Activated CD4-positive, alpha-beta T cell treated with anti-CD3 and anti-CD28 coated beads for 36 hours (primary cell): Measurements from ENCODE around the gene SORCS2. TPM values are rescaled to one million over a fixed set of nuclear protein-coding genes. Genes with fewer than 3 reads are reported as not detected.
A peak's percentile ranks its signal among the peaks of the same experiment; 100 is the strongest.

Experiments
- ATAC-seq: fragments of 200-7000 bp; cut with Tn5 transposase; one replicate; pipeline ENCODE4 v1.10.0; 2021; ENCODE audit warnings: mild to moderate bottlenecking, moderate library complexity
- CTCF ChIA-PET: fragments of 350-600 bp; sonication (Branson Sonifier 250); formaldehyde crosslinking; loops from one replicate; lab custom pipeline; 2021; ENCODE audit warnings: antibody characterized with exemption; lab: Charles Lee
- POLR2A ChIA-PET: fragments of 350-600 bp; sonication (Branson Sonifier 250); formaldehyde crosslinking; loops from one replicate; lab custom pipeline; 2021; ENCODE audit warnings: antibody characterized with exemption, inconsistent platforms; lab: Charles Lee
- DNase-seq: peaks from one replicate; pipeline ENCODE4 v3.0.0-alpha.2; 2020
- H3K27ac Mint-ChIP-seq: one replicate; pipeline ENCODE4 v1.8.0; 2021; ENCODE audit warnings: mixed read lengths
- H3K27me3 Mint-ChIP-seq: one replicate; pipeline ENCODE4 v1.8.0; 2021; ENCODE audit warnings: mixed read lengths
- H3K36me3 Mint-ChIP-seq: one replicate; pipeline ENCODE4 v1.8.0; 2021; ENCODE audit warnings: low read depth, mixed read lengths
- H3K4me1 Mint-ChIP-seq: one replicate; pipeline ENCODE4 v1.8.0; 2021; ENCODE audit warnings: mixed read lengths
- H3K4me3 Mint-ChIP-seq: one replicate; pipeline ENCODE4 v1.8.0; 2021; ENCODE audit warnings: mild to moderate bottlenecking, moderate library complexity, mixed read lengths
- H3K9me3 Mint-ChIP-seq: one replicate; pipeline ENCODE4 v1.8.0; 2021; ENCODE audit warnings: low read depth, mixed read lengths
- intact Hi-C, 2 experiments: fragments of 100-400 bp; cut with DNase I in 1 of 2; cut with micrococcal nuclease in 1 of 2; formaldehyde crosslinking; loops; one replicate each; pipeline versions ENCODE4 v1.14.2 to v1.15.1; 2022 to 2024; cut with DNase I, micrococcal nuclease
- total RNA-seq, 2 experiments: library from RNA; stranded (reverse); gene quantifications; one replicate each; pipeline ENCODE4 v1.2.3, GENCODE V29; 2021

SORCS2 gene
- total RNA-seq, 2 experiments from 2014 or later: 0.04 TPM; not detected in 1

DNA sequence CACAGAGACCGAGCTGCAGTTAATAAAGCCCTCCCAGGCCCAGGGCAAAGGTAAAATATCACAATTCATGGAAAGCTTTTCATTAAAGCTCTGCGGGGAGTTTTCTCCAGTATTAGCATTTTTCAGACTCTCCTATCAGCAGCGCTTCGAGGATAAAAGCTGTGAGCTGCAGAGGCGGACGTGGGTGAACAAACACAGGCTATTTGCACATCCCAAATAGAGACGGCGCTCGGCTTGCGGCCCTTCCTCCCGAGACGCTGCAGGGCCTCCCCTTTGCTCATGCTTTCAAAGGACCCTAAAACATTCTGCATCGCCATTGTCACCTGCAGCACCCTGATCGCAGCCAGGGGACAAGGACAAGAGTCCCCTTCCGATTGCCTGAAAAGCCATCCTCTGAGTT, 97.3 kb downstream of the SORCS2 start:
- Mint-ChIP-seq H3K36me3 (no peaks in the 10 kb centered on the region), H3K4me3 (no peak overlapping the region), H3K27ac (no peak overlapping the region), H3K9me3 (no peaks in the 10 kb centered on the region), H3K27me3 (peaks cover 5% of the 10 kb centered on the region), H3K4me1 (no peaks in the 10 kb centered on the region)
- ChIA-PET CTCF (interaction anchor here (0.7 kb wide), 1 partner anchor 91 kb away, joined by 3 read pairs; no protein-coding TSS in a partner anchor), POLR2A (no interaction called here)
- DNase-seq (no peak), ATAC-seq (no peak)
- intact Hi-C loops: no loop called here

DNA sequence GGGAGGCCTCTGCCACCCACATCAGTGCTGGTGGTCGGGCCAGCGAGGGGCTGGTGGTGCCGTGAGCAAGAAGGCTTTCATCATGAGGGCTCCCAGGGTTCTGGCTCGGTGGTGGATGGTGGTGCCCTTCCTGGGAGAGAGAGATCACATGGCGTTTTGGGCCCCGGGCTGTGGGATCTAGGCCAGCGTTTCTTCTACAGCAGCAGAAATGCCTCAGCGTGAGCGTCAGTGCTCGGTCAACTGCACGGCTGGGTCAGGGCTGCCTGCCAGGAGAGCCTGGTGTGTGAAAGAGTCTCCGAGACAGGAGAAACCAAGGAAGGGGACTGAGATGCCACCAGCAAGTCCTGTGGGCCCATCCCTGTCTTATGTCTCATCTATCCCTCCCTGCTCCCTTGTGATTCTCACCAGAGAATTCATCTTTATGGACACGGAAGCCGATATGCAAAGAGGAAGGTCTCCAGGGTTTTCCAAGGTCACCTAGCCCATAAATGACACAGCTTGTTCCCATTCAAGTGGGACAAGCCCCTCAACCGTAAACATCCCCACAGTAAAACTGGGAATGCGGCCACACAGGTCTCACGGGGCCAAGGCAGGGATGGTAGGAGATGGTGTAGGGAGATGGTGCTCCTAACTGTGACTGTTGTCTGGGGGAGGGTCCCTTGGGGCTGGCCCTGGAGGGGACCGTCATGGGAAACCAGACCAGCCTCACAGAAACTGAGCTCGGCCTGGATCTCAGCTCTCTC, 99.2 kb downstream of the SORCS2 start:
- CTCF ChIA-PET: no interaction called here
- DNase-seq (no peak), ATAC-seq (no peak)
- POLR2A ChIA-PET: no interaction called here
- no peaks in the 10 kb centered on the region for H3K36me3 Mint-ChIP-seq
- no peaks in the 10 kb centered on the region for H3K4me1 Mint-ChIP-seq
- intact Hi-C loops: no loop called here
- H3K4me3 Mint-ChIP-seq: no peak overlapping the region
- peaks cover 3% of the 10 kb centered on the region for H3K27me3 Mint-ChIP-seq
- H3K9me3 Mint-ChIP-seq: no peaks in the 10 kb centered on the region
- H3K27ac Mint-ChIP-seq: no peak overlapping the region

DNA sequence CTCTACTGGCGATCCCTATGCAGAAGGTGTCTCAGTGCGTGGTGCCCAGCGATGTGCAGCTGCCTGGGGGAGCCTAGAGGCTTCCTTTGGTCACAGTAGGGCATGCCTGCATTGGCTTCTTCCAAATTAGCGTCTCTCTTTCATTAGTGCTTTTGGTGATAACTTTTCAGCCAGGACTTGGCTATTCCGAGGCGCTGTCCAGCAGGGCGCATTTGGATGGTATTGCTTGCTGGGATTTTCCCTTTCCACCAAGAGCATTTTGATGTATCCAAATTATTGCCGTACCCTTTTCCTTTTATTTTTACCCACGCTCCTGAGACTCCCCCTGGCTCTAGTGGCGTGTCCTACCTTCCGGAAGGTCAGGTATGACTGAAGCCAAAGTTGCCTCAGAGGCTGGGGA, 101.4 kb downstream of the SORCS2 start:
- Mint-ChIP-seq H3K36me3 (no peaks in the 10 kb centered on the region), H3K27me3 (peaks cover 2% of the 10 kb centered on the region), H3K4me3 (no peak overlapping the region), H3K4me1 (no peaks in the 10 kb centered on the region), H3K9me3 (no peaks in the 10 kb centered on the region), H3K27ac (no peak overlapping the region)
- no peak for ATAC-seq
- ChIA-PET CTCF (no interaction called here), POLR2A (no interaction called here)
- DNase-seq: no peak
- intact Hi-C loops: no loop called here

DNA sequence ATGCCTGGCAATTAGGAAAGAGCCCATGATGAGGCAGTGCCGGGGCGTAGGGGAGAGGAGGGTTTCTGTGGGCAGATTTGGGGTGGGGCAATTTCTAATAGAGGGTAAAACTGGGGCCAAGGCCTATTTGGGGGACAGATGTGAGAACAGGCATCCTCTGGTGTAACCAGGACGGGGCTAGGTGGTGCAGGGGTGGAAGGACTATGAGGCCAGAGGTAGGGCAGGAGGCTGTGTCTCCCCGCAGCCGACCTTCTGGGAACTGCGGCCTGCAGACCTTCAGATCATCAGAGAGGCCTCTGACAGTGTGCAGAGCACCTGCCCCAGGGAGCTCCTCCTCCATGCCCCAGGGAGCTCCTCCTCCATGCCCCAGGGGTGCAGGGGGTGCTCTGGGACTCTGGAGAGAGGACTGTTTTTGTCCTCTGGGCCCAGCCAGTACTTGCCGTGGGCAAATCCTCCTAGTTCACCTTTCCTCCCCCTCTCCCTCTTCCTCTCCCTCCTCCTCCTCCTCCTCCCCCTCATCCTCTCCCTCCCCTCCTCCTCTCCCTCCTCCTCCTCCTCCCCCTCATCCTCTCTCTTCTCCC, 101.9 kb downstream of the SORCS2 start:
- H3K9me3 Mint-ChIP-seq: no peaks in the 10 kb centered on the region
- H3K4me3 Mint-ChIP-seq: no peak overlapping the region
- H3K27ac Mint-ChIP-seq: no peak overlapping the region
- DNase-seq (peak; percentile 18), ATAC-seq (peak; percentile 51)
- H3K36me3 Mint-ChIP-seq: no peaks in the 10 kb centered on the region
- CTCF ChIA-PET: no interaction called here
- no peaks in the 10 kb centered on the region for H3K27me3 Mint-ChIP-seq
- POLR2A ChIA-PET: no interaction called here
- intact Hi-C loops: no loop called here
- no peaks in the 10 kb centered on the region for H3K4me1 Mint-ChIP-seq

DNA sequence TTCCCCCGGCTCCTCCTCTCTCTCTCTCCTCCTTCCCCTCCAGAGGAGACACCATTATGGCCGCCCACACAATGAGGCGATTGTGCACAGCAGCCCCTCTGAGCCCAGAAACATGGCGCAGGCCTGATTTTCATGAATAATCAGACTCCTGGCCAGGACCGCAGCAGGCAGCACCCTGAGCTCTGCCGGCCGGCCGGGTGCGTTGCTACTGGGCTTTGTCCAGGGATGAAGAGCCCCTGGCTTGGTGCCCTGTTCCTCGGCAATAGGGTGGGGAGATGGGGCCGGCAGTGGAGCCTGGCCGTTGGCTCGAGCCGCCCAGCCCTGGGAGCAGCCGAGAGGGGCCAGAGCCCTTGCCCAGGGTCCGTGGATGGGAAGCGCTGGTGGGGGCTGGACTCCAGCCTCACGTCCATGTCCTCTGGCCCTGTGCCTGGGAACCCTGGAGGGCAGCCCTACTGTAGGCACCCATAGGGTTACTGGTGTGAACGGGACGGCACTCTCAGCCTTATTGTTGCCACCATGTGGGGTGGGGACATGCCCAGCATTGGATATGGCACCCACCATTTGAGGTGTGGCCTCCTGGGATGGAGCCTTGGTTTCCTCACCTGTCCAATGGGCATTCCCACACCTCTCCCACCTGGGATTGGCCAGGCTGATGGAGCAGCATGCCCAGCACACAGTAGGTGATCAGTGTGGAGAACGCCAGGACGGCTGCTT, 103.0 kb downstream of the SORCS2 start:
- H3K4me1 Mint-ChIP-seq: no peaks in the 10 kb centered on the region
- ATAC-seq (no peak), DNase-seq (no peak)
- no peak overlapping the region for H3K4me3 Mint-ChIP-seq
- no peaks in the 10 kb centered on the region for H3K9me3 Mint-ChIP-seq
- H3K27me3 Mint-ChIP-seq: peaks cover 2% of the 10 kb centered on the region
- POLR2A ChIA-PET: no interaction called here
- no peaks in the 10 kb centered on the region for H3K36me3 Mint-ChIP-seq
- intact Hi-C loops: no loop called here
- CTCF ChIA-PET: no interaction called here
- no peak overlapping the region for H3K27ac Mint-ChIP-seq

DNA sequence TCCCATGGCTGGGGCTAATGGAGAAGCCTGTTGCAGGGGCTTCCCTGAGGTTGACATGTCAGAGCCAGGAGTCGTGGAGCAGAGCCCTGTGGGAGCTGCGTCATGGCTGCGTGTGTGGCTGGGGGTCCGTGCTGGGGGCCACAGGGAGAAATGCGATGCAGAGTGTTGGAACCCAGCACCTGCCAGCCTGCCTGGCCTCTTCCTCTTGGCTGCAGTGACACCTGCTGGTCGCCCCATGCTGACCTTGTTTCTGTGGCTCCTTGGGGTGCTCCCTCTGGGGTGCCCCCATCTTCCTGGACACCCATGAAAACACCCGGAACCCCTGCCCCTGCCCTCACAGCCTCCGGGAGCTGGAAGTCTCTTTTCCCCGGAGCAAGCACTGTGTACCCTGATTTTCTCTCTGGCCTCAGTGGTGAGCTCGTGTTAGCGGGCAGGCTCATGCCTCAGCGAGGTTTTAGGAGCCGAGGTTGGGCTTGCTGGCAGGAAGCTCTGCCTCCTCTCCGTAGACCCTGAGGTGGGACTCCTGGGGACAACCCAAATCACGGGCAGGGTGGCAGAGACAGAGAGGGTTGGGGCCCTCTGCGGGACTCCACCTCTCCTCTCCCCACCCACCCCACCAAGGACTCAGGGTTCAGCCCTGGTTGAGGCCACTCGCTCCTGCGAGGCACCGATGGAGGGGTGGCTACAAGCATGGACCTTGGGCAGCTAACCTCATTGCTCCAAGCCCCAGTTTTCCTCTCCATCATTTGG, 103.7 kb downstream of the SORCS2 start:
- peaks cover 2% of the 10 kb centered on the region for H3K27me3 Mint-ChIP-seq
- ATAC-seq (no peak), DNase-seq (peak; percentile 31)
- H3K27ac Mint-ChIP-seq: no peak overlapping the region
- intact Hi-C loops: loop anchor here in 1 of 2 experiments (1.0 kb wide), 1 partner anchor 104 kb away; the partner anchor contains the start of gene SORCS2
- ChIA-PET CTCF (interaction anchor here (0.8 kb wide), 1 partner anchor 241 kb away, joined by 3 read pairs; no protein-coding TSS in a partner anchor), POLR2A (no interaction called here)
- H3K36me3 Mint-ChIP-seq: no peaks in the 10 kb centered on the region
- H3K9me3 Mint-ChIP-seq: no peaks in the 10 kb centered on the region
- H3K4me1 Mint-ChIP-seq: no peaks in the 10 kb centered on the region
- no peak overlapping the region for H3K4me3 Mint-ChIP-seq

DNA sequence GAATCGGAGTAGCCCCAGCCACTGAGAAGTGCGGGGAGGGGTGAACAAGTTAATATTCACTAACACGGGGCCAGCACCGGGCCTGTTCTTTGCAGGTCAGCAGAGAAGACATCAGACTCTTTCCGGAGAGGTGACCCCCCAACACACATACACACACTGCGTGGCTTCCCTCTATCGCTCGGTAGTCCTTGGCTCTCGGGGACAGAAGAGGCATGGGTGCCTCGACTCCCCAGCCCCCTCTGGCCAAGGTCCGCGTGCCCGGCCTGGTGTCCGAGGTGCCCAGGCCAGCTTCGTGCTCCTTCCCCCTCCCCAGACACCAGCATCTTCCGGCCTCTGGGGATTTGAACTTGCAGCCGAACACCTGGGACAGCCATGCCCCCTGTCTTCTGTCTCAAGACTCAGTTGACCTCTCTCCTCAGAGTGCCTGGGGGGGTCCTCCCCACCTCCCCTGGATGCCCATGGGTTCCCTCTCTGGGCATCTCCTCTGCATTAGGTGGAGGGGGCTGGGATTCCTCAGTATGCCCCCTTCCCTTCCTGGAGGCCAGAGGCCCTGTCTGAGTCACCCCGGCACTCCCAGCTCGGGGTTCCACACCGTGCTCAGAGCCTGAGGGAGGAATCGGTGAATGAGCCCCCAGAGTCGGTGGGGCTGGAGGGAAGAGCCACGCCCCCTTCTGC, 104.5 kb downstream of the SORCS2 start:
- intact Hi-C loops: loop anchor here in 1 of 2 experiments (1.0 kb wide), 1 partner anchor 104 kb away; the partner anchor contains the start of gene SORCS2
- ATAC-seq (no peak), DNase-seq (no peak)
- Mint-ChIP-seq H3K27me3 (peaks cover 2% of the 10 kb centered on the region), H3K4me3 (no peak overlapping the region), H3K9me3 (no peaks in the 10 kb centered on the region), H3K4me1 (no peaks in the 10 kb centered on the region), H3K36me3 (no peaks in the 10 kb centered on the region), H3K27ac (no peak overlapping the region)
- POLR2A ChIA-PET: no interaction called here
- CTCF ChIA-PET: interaction anchor here (0.8 kb wide), 1 partner anchor 240 kb away, joined by 3 read pairs; no protein-coding TSS in a partner anchor

DNA sequence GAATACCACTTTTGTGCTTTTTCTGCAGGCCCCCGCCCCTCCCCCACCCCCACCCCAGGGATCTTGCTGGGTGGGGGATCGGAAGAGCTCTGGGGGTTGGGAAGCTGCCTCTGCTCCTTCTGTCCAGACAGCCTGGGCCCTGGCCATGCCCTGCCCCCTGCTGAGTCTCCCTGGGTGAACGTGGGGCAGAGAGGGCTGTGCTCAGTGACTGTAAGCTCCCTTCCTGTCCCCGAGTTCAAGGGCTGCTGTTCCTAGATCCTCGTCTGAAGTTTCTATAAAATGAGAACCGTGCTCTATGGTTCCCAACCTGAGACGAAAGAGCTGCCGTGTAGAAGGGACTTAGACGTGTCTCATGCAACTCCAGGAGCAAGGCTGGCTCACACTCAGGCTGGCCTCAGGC, 105.0 kb downstream of the SORCS2 start:
- ChIA-PET CTCF (interaction anchor here (1.1 kb wide), 1 partner anchor 38 kb away, joined by 6 read pairs; no protein-coding TSS in a partner anchor), POLR2A (no interaction called here)
- Mint-ChIP-seq H3K4me3 (no peak overlapping the region), H3K9me3 (no peaks in the 10 kb centered on the region), H3K36me3 (no peaks in the 10 kb centered on the region), H3K27me3 (peaks cover 2% of the 10 kb centered on the region), H3K4me1 (no peaks in the 10 kb centered on the region), H3K27ac (no peak overlapping the region)
- ATAC-seq (no peak), DNase-seq (no peak)
- intact Hi-C loops: no loop called here

DNA sequence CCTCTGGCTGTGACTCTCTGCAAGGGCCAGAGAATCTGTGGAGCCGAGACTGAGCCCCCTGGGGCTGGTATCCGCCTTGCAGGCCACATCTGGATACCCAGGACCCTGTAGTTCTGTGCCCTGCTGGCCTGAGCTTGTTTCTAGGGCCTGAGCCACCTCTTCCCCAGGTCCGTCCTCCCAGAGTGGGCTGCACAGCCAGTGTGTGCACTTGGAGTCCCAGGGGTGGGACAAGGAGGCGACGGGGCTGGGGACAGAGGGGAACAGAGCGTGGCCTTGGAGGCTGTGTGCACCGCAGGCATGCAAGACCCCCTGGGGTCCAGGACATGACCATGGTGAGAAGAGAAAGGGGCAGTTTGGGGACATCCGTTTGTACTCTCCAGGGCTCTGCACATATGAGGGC, 105.5 kb downstream of the SORCS2 start:
- Mint-ChIP-seq H3K27ac (no peak overlapping the region), H3K9me3 (no peaks in the 10 kb centered on the region), H3K4me1 (no peaks in the 10 kb centered on the region), H3K27me3 (peaks cover 2% of the 10 kb centered on the region), H3K36me3 (no peaks in the 10 kb centered on the region), H3K4me3 (no peak overlapping the region)
- POLR2A ChIA-PET: no interaction called here
- DNase-seq: no peak
- CTCF ChIA-PET: interaction anchor here (1.1 kb wide), 1 partner anchor 38 kb away, joined by 6 read pairs; no protein-coding TSS in a partner anchor
- intact Hi-C loops: no loop called here
- no peak for ATAC-seq

DNA sequence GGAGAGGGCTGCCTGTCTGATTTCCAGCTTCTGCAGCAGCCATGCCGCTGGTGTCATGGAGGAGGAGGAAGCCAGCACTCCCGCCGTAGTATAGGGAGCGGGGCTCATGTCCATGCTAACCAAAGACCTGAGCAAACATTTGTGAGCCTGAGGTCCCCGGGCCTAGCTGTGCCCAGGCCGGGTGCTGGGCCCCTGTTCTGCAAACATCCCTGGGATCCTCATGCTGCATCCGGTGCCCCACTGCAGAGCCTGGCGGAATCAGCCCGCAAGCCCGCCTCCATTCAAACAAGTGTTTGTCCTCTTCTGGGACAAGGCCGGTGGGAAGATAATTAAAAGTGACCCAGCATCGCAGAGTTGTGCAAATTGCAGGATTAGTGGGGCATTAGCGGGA, 106.3 kb downstream of the SORCS2 start:
- intact Hi-C loops: no loop called here
- no peak for DNase-seq
- CTCF ChIA-PET: no interaction called here
- H3K4me1 Mint-ChIP-seq: no peaks in the 10 kb centered on the region
- no peaks in the 10 kb centered on the region for H3K9me3 Mint-ChIP-seq
- H3K36me3 Mint-ChIP-seq: no peaks in the 10 kb centered on the region
- no peak for ATAC-seq
- H3K4me3 Mint-ChIP-seq: no peak overlapping the region
- H3K27ac Mint-ChIP-seq: no peak overlapping the region
- peaks cover 2% of the 10 kb centered on the region for H3K27me3 Mint-ChIP-seq
- POLR2A ChIA-PET: no interaction called here
